Ovary (tissue), 3 donors: ENCODE results near the gene ZNF792.

ENCODE experiments used
- POLR2A ChIP-seq: fragments of 450-650 bp; IDR thresholded peaks from one replicate; pipeline ENCODE4 v1.6.1; 2017; ENCODE audit warnings: antibody characterized with exemption, mild to moderate bottlenecking, moderate library complexity
- TF ChIP-seq, protein P1 (sequence below), 3 donors: fragments of 450-650 bp in 2 of 3; fragments of 200-600 bp in 1 of 3; IDR thresholded peaks; one replicate each; pipeline versions ENCODE4 v1.5.1 to v1.8.0; 2016 to 2022; ENCODE audit warnings: antibody characterized with exemption in 3 of 3, mild to moderate bottlenecking in 1 of 3
- donor health status: DM: no; HTN: no; CAD: no.

DNA sequence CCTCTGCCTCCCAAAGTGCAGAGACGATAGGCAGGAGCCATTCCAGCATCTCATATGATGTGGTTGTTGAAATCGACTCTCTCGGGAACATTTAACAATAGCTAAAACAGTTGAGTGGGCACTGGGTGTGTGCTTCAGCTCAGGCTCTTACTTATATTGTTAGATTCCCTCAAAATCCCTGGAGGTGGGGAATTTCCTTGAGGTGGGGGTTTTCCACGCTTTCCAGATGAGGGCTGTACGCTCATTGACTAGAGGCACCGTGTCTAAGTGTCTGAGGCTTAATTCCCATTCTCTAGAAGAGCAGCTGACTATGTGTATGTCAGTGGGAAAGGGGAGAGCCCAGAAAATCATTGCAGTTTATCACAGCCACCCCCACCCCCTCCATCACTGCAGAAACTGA lies 25.3 kb upstream of the ZNF792 start:
- TF ChIP-seq POLR2A: no peak
- TF ChIP-seq, protein P1, sequence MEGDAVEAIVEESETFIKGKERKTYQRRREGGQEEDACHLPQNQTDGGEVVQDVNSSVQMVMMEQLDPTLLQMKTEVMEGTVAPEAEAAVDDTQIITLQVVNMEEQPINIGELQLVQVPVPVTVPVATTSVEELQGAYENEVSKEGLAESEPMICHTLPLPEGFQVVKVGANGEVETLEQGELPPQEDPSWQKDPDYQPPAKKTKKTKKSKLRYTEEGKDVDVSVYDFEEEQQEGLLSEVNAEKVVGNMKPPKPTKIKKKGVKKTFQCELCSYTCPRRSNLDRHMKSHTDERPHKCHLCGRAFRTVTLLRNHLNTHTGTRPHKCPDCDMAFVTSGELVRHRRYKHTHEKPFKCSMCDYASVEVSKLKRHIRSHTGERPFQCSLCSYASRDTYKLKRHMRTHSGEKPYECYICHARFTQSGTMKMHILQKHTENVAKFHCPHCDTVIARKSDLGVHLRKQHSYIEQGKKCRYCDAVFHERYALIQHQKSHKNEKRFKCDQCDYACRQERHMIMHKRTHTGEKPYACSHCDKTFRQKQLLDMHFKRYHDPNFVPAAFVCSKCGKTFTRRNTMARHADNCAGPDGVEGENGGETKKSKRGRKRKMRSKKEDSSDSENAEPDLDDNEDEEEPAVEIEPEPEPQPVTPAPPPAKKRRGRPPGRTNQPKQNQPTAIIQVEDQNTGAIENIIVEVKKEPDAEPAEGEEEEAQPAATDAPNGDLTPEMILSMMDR (IDR thresholded peaks at IDR 0.05): no peak
